Measurements from ENCODE around the gene HACL1. TPM values are rescaled to one million over a fixed set of nuclear protein-coding genes. Genes with fewer than 3 reads are reported as not detected.
A peak's percentile ranks its signal among the peaks of the same experiment; 100 is the strongest.

Gene HACL1
- total RNA-seq, 1 donor from 2014 or later = 17.5 TPM

DNA sequence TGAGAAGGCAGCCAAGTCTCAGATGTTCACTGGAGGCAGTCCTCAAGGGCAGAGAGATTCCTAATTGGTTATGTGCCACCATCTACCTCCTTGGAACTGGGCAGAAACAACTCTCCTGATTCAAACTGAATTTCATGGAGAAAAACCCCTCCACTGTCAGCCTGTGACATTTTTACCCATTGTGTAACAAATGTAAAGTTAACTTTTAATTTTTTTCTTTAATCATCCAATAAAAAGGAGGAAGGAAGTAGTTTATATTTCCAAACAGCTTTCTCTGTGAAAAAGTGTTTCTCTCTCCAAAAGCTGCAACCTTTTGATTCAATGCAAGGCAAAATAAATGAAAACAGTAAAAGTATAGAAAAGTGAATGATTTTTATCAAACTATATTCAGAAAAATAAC, 79.4 kb downstream of the HACL1 start:
- Mint-ChIP-seq H3K9me3 (ENCODE audit: unreplicated experiment) (no peaks in the 10 kb centered on the region), H3K27me3 (ENCODE audit: unreplicated experiment) (no peaks in the 10 kb centered on the region), H3K36me3 (ENCODE audit: low read depth, unreplicated experiment) (no peaks in the 10 kb centered on the region), H3K4me1 (ENCODE audit: unreplicated experiment) (peaks cover 25% of the 10 kb centered on the region), H3K4me3 (ENCODE audit: unreplicated experiment) (no peak overlapping the region), H3K27ac (ENCODE audit: unreplicated experiment) (no peak overlapping the region)
- TF ChIP-seq, protein P1, sequence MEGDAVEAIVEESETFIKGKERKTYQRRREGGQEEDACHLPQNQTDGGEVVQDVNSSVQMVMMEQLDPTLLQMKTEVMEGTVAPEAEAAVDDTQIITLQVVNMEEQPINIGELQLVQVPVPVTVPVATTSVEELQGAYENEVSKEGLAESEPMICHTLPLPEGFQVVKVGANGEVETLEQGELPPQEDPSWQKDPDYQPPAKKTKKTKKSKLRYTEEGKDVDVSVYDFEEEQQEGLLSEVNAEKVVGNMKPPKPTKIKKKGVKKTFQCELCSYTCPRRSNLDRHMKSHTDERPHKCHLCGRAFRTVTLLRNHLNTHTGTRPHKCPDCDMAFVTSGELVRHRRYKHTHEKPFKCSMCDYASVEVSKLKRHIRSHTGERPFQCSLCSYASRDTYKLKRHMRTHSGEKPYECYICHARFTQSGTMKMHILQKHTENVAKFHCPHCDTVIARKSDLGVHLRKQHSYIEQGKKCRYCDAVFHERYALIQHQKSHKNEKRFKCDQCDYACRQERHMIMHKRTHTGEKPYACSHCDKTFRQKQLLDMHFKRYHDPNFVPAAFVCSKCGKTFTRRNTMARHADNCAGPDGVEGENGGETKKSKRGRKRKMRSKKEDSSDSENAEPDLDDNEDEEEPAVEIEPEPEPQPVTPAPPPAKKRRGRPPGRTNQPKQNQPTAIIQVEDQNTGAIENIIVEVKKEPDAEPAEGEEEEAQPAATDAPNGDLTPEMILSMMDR (IDR thresholded peaks at IDR 0.05; ENCODE audit: unreplicated experiment) = no peak
- DNase-seq (ENCODE audit: low spot score) = no peak

DNA sequence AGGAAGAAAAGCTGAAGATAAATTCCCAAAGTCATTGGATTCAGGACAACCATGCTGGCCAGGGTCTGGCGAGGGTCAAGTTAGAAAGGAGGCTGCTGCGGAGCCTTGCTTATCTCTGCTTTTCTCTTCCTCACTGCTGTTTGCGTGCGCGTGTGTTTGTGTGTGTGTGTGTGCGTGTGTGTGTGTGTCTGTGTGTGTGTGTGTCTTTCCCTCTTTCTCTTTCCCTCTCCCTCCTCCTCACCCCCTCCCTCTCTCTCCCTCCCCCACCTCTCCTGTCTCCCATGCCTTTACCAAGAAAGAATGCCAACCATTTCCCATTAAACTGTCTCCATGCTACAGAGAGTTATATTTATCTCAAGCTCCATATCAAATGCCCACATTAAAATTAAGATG, 79.8 kb downstream of the HACL1 start, which contains the start of gene COLQ:
COLQ (minus strand) TSS at position 134 of the 393 bp plus-strand sequence; CDS start at position 53, 81 bp downstream.
- H3K36me3 Mint-ChIP-seq (ENCODE audit: low read depth, unreplicated experiment) = no peaks in the 10 kb centered on the region
- no peaks in the 10 kb centered on the region for H3K9me3 Mint-ChIP-seq (ENCODE audit: unreplicated experiment)
- peak within 1 kb of the TSS; percentile 25 for H3K27ac Mint-ChIP-seq (ENCODE audit: unreplicated experiment)
- TF ChIP-seq, protein P1 (IDR thresholded peaks at IDR 0.05; ENCODE audit: unreplicated experiment) = no peak
- H3K4me1 Mint-ChIP-seq (ENCODE audit: unreplicated experiment) = peaks cover 25% of the 10 kb centered on the region
- H3K4me3 Mint-ChIP-seq (ENCODE audit: unreplicated experiment) = peak within 1 kb of the TSS; percentile 82
- H3K27me3 Mint-ChIP-seq (ENCODE audit: unreplicated experiment) = peaks cover 2% of the 10 kb centered on the region
- DNase-seq (ENCODE audit: low spot score) = peak; percentile 15

DNA sequence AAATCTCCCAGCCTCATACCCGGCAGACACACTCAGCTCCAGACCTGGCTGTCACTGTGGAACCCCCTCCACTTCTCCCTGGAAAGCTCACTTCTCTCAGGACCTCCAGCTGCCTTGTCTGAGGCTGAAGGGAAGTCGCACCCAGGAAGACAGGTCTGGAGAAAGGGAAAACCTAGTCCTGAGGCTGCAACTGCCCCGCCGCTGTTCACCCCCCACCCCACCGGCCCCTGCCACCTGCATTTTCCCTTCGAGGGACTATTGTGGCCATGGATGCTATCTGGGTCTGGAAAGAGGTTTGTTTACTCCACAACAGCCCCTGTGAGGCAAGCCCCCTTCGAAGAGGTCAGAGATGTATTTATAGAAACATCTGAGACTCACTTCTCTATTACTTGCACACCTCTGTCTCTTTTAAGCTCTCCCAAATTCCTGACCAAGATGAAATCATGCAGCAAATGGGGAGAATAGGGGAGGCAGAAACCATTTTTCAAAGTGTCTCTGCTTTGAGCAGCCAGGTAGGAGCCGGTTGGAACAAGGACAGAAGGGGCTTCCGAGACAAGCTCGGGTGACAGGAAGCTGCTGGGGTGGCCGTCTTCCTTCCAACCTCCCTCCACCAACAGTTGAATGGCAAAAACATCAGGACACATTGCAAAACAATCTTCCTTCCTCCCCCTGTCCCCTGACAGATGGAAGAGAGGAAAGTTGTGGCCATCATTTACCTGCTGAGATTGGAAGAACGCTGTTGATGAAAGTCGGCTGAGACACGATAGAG, 80.4 kb downstream of the HACL1 start:
- Mint-ChIP-seq H3K4me3 (ENCODE audit: unreplicated experiment) (peak overlapping the region; percentile 82), H3K27me3 (ENCODE audit: unreplicated experiment) (peaks cover 2% of the 10 kb centered on the region), H3K9me3 (ENCODE audit: unreplicated experiment) (no peaks in the 10 kb centered on the region), H3K36me3 (ENCODE audit: low read depth, unreplicated experiment) (no peaks in the 10 kb centered on the region), H3K27ac (ENCODE audit: unreplicated experiment) (peak overlapping the region; percentile 25), H3K4me1 (ENCODE audit: unreplicated experiment) (peaks cover 25% of the 10 kb centered on the region)
- TF ChIP-seq, protein P1 (IDR thresholded peaks at IDR 0.05; ENCODE audit: unreplicated experiment) = no peak
- DNase-seq (ENCODE audit: low spot score) = no peak

DNA sequence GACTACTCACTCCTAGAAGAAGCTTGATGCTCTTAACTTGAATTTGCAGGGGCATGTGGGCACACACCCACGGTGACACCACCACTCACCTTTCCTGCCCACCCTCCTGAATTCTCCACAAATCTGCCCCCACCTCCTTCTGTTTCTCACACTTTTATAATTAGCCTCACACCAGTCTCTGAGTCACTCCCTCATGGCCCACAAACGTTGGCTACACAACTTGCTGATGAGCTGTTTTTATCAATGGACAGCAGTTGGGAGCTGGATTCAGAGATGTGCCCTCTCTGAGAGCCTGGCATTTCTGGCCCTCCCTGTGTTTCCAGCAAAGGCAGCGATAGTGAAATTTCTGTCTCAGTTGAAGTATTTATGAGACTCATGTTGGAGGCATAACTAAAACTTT, 81.2 kb downstream of the HACL1 start:
- H3K27me3 Mint-ChIP-seq (ENCODE audit: unreplicated experiment) = peaks cover 2% of the 10 kb centered on the region
- peaks cover 25% of the 10 kb centered on the region for H3K4me1 Mint-ChIP-seq (ENCODE audit: unreplicated experiment)
- DNase-seq (ENCODE audit: low spot score) = no peak
- TF ChIP-seq, protein P1 (IDR thresholded peaks at IDR 0.05; ENCODE audit: unreplicated experiment) = no peak
- no peak overlapping the region for H3K4me3 Mint-ChIP-seq (ENCODE audit: unreplicated experiment)
- H3K9me3 Mint-ChIP-seq (ENCODE audit: unreplicated experiment) = no peaks in the 10 kb centered on the region
- no peaks in the 10 kb centered on the region for H3K36me3 Mint-ChIP-seq (ENCODE audit: low read depth, unreplicated experiment)
- no peak overlapping the region for H3K27ac Mint-ChIP-seq (ENCODE audit: unreplicated experiment)

DNA sequence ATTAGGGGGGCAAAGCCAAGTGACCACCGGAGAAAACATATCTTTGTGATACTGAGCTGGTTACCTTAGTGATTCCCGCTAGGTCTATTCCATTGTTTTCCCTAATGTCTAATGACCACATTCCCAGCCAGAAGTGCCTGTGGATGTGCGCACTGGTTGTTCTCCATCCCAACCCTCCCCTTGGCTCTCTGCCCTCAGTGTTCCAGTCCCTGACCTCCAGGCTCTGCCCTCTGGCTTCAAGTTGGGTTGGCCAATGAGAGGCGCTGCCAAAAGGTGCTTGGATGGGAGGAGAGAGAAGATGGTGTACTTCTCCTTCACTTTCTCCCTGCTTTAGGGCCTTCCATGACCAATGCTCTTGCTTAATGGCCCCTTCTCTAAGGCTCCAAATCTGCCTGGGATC, 82.3 kb downstream of the HACL1 start:
- Mint-ChIP-seq H3K27me3 (ENCODE audit: unreplicated experiment) (peaks cover 2% of the 10 kb centered on the region), H3K27ac (ENCODE audit: unreplicated experiment) (no peak overlapping the region), H3K36me3 (ENCODE audit: low read depth, unreplicated experiment) (no peaks in the 10 kb centered on the region), H3K4me3 (ENCODE audit: unreplicated experiment) (no peak overlapping the region), H3K9me3 (ENCODE audit: unreplicated experiment) (no peaks in the 10 kb centered on the region), H3K4me1 (ENCODE audit: unreplicated experiment) (peaks cover 29% of the 10 kb centered on the region)
- no peak for DNase-seq (ENCODE audit: low spot score)
- TF ChIP-seq, protein P1 (IDR thresholded peaks at IDR 0.05; ENCODE audit: unreplicated experiment) = no peak

Measured in endothelial cell (in vitro differentiated cells).